Measurements from ENCODE around the gene STK16. TPM values are rescaled to one million over a fixed set of nuclear protein-coding genes. Genes with fewer than 3 reads are reported as not detected.

The STK16 gene
- total RNA-seq, 2 donors from 2014 or later: 30.1 to 35.8 TPM

DNA sequence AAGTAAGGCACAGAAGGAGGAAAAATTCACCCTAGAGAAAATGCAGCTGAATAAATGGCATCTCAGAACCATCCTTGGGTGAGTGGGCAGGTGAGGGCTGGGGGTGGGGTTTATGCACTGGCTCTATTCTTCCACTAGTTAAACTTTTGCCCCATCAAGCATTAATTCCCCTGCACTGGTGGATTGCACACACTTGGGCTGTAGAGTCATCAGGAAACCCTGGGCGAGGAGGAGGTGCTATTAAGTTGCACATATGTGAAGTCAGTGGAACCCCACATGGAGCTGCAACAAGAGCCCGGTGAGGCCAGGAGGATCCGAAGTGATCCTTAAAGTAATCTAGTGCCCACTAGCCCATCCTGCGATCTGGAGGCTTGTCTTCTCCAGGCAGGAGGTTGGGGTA lies 27.1 kb downstream of the STK16 start:
- DNase-seq: no peak
- no peak overlapping the region for H3K9ac ChIP-seq (ENCODE audit: low read depth in 2 of 2, low read length in 2 of 2)
- no peaks in the 10 kb centered on the region for H3K27me3 ChIP-seq
- intact Hi-C loops (cut with DNase I): no loop called here
- H3K36me3 ChIP-seq: no peaks in the 10 kb centered on the region
- no peaks in the 10 kb centered on the region for H3K4me1 ChIP-seq
- H3K4me3 ChIP-seq: no peak overlapping the region
- TF ChIP-seq, protein P1, sequence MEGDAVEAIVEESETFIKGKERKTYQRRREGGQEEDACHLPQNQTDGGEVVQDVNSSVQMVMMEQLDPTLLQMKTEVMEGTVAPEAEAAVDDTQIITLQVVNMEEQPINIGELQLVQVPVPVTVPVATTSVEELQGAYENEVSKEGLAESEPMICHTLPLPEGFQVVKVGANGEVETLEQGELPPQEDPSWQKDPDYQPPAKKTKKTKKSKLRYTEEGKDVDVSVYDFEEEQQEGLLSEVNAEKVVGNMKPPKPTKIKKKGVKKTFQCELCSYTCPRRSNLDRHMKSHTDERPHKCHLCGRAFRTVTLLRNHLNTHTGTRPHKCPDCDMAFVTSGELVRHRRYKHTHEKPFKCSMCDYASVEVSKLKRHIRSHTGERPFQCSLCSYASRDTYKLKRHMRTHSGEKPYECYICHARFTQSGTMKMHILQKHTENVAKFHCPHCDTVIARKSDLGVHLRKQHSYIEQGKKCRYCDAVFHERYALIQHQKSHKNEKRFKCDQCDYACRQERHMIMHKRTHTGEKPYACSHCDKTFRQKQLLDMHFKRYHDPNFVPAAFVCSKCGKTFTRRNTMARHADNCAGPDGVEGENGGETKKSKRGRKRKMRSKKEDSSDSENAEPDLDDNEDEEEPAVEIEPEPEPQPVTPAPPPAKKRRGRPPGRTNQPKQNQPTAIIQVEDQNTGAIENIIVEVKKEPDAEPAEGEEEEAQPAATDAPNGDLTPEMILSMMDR (IDR thresholded peaks at IDR 0.05): no peak
- no peaks in the 10 kb centered on the region for H3K9me3 ChIP-seq
- H3K27ac ChIP-seq: no peak overlapping the region

DNA sequence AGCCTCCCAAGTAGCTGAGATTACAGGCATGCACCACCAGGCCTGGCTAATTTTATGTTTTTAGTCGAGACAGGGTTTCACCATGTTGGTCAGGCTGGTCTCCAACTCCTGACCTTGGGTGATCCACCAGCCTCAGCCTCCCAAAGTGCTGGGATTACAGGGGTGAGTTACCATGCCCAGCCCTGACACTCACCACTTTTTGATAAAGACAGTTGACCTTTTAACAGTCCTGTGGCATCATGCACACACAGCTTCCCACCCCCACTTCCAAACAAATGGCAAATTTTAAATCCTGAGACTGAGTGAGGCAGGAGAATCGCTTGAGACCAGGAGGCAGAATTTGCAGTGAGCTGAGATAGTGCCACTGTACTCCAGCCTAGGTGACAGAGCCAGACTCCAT lies 27.7 kb downstream of the STK16 start:
- H3K27me3 ChIP-seq: no peaks in the 10 kb centered on the region
- DNase-seq: no peak
- intact Hi-C loops (cut with DNase I): no loop called here
- H3K4me1 ChIP-seq: peaks cover 5% of the 10 kb centered on the region
- H3K9me3 ChIP-seq: no peaks in the 10 kb centered on the region
- TF ChIP-seq, protein P1 (IDR thresholded peaks at IDR 0.05): no peak
- no peak overlapping the region for H3K27ac ChIP-seq
- H3K4me3 ChIP-seq: no peak overlapping the region
- H3K9ac ChIP-seq (ENCODE audit: low read depth in 2 of 2, low read length in 2 of 2): no peak overlapping the region
- no peaks in the 10 kb centered on the region for H3K36me3 ChIP-seq

DNA sequence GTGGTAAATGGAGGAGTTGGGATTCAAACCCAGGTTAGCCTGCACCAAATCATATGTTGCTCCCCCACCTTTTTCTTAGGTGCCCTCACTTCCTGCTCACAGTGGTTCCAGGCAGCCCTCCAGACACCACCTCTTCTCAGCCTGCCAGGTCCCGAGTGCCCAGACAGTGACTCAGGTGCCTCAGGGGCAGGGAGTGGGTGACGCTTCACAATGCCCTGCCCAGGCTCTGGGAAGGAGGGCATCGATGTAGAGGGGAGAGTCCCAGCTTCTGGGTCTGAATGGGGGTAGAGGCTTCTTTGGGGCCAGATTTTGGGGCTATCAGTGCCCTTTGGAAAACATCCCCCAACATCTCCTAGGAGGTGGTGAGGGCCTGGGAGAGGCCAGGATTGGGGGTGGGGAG lies 28.7 kb downstream of the STK16 start:
- H3K4me3 ChIP-seq: no peak overlapping the region

GRCh38 chr2:219274361-219274921 lies 29.2 kb downstream of the STK16 start:
- Histone ChIP-seq H3K4me3 (no peak overlapping the region), H3K9ac (ENCODE audit: low read depth in 2 of 2, low read length in 2 of 2) (no peak overlapping the region), H3K4me1 (peaks cover 6% of the 10 kb centered on the region), H3K27ac (no peak overlapping the region), H3K9me3 (no peaks in the 10 kb centered on the region), H3K36me3 (no peaks in the 10 kb centered on the region), H3K27me3 (no peaks in the 10 kb centered on the region)
- no peak for DNase-seq
- TF ChIP-seq, protein P1 (IDR thresholded peaks at IDR 0.05): no peak
- intact Hi-C loops (cut with DNase I): no loop called here

More for the DNA sequence above, 28.7 kb downstream of the STK16 start:
- Histone ChIP-seq H3K27me3 (no peaks in the 10 kb centered on the region), H3K27ac (no peak overlapping the region), H3K9me3 (no peaks in the 10 kb centered on the region), H3K4me1 (peaks cover 6% of the 10 kb centered on the region), H3K9ac (ENCODE audit: low read depth in 2 of 2, low read length in 2 of 2) (no peak overlapping the region), H3K36me3 (no peaks in the 10 kb centered on the region)
- DNase-seq: no peak
- TF ChIP-seq, protein P1 (IDR thresholded peaks at IDR 0.05): no peak
- intact Hi-C loops (cut with DNase I): no loop called here

GRCh38 chr2:219277703-219278654 lies 32.7 kb downstream of the STK16 start:
- Histone ChIP-seq H3K4me3 (no peak overlapping the region), H3K27ac (peak overlapping the region; percentile 97), H3K36me3 (no peaks in the 10 kb centered on the region), H3K4me1 (peaks cover 6% of the 10 kb centered on the region), H3K9ac (ENCODE audit: low read depth in 2 of 2, low read length in 2 of 2) (peak overlapping the region; percentile 36 to 90), H3K27me3 (no peaks in the 10 kb centered on the region), H3K9me3 (no peaks in the 10 kb centered on the region)
- TF ChIP-seq, protein P1 (IDR thresholded peaks at IDR 0.05): peak; percentile 98
- intact Hi-C loops (cut with DNase I): no loop called here
- peak; percentile 86 for DNase-seq
